Renal cortical epithelial cell (primary cell): ENCODE data around the gene ATXN10. TPM values are rescaled to one million over a fixed set of nuclear protein-coding genes. Genes with fewer than 3 reads are reported as not detected.
A peak's percentile ranks its signal among the peaks of the same experiment; 100 is the strongest.
"Not testable (repeated sequence)": the region's sequence is repeated elsewhere in the genome, so short reads cannot be mapped to it uniquely, and the experiment has no call there.

Experiments
- DNase-seq: peaks from one replicate; pipeline ENCODE4 v3.0.0-alpha.2; 2011; ENCODE audit warnings: low read depth
- total RNA-seq: library from RNA; depleted of rRNA; stranded (reverse); fragments of >200 nt; gene quantifications from 2 replicates; pipeline ENCODE4 v1.2.3, GENCODE V29; 2014

ATXN10 gene
- total RNA-seq, 1 donor from 2014 or later, result 458 TPM

DNA sequence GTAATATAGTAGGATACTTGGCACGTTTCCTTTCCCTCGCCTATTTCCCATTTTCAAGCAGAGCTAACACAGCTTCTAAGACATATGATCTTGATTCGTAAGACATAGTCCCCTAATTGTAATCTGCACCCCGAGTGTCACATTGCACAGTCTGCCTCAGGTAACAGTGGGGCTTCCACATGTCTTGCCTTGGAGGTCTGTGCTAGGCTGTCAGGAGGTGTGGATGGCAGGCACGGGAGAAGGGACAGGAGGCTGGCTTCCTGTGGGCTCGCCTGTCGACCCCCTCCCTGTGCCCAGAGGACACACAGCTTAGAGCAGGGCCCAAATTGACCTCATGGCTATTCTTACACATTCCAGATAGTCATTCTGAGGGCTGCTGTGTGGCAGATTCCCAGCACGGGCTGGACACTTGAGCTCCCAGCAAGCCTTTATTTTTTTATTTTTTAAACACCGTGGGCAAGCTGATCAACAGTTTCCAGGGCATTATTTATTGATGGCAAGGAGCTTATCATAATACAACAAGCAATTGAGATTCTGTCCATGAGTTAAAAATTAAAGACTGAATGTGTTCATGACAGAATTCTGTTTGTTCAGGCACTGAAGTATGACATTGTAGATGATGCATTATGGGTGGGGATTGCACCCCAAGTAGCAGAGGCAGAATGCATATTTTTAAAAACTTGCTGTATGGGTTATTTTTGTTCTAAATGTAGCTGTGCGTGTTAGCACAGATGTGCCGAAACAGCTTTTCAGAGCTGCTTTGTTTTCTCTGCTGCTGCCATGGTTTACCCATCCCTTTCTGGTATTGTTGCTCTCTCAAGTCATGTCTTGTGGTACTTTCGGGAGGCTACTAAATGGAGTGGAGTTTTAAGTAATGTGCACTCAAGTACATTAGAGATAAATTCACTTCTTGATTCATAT, 113.0 kb downstream of the ATXN10 start:
- DNase-seq, result peak; percentile 88

DNA sequence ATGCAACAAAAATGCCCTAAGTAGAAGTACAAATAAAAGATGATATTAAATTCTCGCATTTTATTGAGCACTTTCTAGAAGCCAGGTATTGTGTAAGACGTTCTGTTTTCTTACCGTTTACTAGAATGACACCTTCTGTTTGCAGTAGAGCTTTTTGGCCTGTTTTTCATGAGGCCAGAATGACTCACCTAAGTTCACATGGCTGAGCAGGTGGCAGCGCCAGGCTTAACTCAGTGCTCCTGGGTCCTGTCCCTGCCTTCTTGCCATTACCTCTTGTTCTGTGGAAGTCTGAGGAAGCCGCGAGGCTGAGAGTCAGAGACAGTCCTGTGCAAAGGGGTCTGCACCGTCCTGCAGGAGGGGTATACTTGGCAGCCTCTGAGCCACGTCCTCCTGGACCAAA, 113.8 kb downstream of the ATXN10 start:
- DNase-seq, result peak; percentile 94

GRCh38 chr22:45786726-45787125, 115.1 kb downstream of the ATXN10 start:
- no peak for DNase-seq

DNA sequence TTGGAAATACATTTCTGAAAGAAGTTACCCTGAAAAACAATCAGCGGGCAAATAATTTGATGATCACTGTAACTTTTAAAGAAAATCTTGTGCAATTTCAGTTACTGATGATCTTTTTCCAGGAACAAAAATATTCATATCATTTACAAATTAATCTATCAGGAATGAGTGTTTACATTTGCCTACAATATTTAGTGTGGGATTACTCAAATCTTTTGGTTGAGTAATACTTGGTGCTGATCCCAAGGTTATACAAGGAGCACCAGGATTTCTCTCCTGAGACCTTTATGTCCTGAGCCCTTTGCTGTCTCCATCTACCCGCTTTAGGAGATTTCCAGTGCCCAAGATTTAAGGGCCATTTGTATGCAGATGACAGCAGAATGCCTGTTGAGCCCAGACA, 116.1 kb downstream of the ATXN10 start:
- DNase-seq, result no peak

- no peak for DNase-seq
Measured at GRCh38 chr22:45788522-45788921, 116.9 kb downstream of the ATXN10 start.

DNA sequence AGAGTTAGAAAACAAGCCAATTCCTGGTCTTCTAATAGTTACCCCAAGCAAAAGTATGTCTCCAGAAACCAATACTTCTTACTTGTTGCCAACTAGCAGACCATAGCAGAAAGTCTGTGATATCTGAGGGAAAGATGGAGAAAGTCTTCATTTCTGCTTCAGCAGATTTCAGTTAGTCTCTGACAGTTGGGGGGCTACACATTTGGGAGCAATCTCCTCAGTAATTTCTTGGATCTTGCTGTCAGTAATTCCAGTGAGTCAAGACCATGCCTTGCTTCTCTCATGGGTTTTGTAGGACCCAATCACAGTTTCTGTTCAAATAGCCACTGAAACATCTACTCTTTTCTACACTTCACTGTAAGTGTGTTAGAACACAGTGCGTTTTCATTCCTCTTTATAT, 118.8 kb downstream of the ATXN10 start:
- no peak for DNase-seq

GRCh38 chr22:45793161-45793560, 121.5 kb downstream of the ATXN10 start:
- no peak for DNase-seq

DNA sequence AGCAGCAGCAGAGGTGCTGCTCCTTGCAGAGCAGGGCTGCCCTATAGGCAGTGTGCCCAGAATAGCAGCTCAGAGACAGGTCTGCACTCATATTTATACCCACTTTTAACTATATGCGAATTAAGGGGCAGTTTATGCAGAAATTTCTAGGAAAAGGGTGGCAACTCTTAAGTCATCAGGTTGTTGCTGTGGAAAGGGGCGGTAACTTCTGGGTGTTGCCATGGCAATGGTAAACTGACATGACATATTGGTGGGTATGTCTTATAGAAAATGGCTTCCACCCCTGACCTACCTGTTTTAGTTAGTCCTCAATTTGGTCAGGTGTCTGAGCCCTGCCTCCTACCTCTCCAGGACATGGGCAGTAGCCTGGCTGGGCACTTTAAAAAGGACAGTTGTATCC, 122.3 kb downstream of the ATXN10 start:
- DNase-seq, result no peak

DNA sequence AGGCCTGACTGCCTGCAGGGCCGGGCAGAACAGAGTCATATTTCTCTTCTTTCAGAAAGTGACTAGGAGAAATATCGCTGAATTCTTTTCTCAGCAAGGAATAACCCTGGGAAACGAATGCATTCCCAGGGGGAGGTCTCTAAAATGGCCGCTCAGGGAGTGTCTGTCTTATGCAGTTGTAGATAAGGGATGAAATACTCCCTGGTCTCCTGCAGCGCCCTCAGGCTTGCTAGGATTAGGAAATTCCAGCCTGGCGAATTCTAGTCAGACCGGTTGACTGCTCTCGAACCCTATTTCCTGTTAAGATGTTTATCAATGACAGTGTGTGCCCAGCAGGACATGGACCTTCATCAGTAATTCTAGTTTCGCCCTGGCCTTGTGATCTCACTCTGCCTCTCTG, 124.4 kb downstream of the ATXN10 start:
- not testable (repeated sequence) for DNase-seq

- DNase-seq, result no peak
Measured at GRCh38 chr22:45799291-45799690, 127.7 kb downstream of the ATXN10 start.

DNA sequence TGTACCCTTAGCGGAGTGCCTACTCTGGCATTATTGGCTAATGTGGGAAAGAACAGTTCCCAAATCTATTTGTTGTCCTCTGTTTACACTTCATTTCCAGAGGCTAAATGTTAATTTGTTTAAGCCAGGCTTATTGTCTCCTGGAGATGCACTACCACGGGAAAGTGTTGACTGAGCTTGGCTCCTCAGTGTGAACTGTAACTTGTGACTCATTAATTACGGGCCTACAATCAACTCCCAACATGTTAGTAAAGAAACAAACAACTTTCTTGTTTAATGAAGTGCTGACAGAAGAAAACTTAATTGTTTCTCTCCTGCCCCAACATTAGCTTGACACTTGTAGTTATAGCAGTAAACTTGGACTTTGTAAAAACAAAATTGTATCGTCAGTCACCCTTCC, 130.4 kb downstream of the ATXN10 start:
- peak; percentile 29 for DNase-seq

- no peak for DNase-seq
Measured at GRCh38 chr22:45804319-45804985, 132.8 kb downstream of the ATXN10 start.

DNA sequence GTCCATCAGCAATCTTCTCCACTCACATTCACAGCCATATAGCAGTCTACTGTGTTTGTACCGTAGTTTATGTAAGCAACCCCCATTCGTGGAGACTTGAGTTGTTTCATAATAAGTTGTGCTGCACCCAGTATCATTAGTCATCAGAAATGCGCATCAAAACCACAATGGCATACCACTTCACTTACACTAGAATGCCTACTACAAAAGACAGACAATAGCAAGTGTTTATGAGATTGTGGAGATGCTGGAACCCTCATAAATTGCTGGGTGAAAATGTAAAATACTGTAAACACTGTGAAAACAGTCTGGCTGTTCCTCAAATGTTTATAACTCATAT, 133.3 kb downstream of the ATXN10 start:
- DNase-seq, result peak; percentile 99

GRCh38 chr22:45805413-45805812, 133.8 kb downstream of the ATXN10 start:
- no peak for DNase-seq

DNA sequence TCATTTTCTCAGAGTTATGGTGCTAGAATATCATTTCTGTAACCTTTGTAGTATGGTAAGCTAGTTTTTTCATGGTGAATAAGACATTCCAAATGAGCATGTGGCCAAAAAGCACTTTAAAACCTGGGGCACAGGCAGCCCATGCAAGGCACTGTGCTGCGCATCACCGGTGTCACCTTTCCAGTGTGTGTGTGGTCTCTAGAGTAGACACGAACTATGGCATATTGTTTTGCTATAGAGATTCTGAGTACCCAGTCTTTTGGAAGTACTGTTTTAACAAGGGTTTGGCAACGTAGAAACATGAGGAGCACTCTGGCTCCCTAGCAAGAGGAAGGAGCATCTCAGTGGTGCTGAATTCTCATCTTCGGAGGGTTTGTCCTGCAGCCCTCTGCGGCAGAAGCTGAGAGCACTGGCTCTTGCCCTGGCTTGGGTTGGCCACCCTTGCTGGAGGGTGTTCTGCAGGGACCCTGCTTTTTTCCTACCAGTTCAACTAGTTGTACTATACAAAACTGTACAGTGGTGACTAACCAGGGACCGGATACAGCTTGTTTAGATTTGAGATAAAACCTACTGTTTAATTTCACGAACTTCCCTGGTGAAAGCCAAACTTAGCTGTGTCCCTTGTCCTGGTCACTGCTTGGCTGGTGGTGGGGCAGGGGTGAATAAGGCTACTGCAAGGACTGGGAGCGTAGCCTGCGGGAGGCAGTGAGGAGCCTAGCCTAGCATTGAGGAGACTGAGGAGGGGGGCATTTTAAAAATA, 135.7 kb downstream of the ATXN10 start:
- no peak for DNase-seq

DNA sequence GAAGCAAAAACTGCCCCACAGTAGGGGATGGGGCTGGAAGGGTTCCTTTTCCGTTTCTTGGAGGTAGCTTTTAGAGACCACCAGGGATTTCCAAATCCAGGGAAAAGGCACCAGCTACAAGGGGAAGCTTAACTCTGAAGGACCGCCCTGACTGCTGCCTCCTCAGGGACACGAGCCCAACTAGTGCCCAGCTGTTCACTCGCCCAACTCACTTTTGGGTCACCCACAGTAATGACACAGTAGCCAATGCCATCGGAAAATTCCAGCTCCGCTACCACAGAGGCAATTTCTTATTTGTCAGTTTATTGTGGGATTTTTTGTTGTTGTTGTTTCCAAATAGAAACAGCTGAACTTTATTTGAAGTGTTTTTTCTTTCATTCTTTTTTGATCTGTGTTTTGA, 141.3 kb downstream of the ATXN10 start:
- no peak for DNase-seq

- no peak for DNase-seq
Measured at GRCh38 chr22:45814198-45814597, 142.6 kb downstream of the ATXN10 start.

- DNase-seq, result no peak
Measured at GRCh38 chr22:45816776-45817175, 145.1 kb downstream of the ATXN10 start.

DNA sequence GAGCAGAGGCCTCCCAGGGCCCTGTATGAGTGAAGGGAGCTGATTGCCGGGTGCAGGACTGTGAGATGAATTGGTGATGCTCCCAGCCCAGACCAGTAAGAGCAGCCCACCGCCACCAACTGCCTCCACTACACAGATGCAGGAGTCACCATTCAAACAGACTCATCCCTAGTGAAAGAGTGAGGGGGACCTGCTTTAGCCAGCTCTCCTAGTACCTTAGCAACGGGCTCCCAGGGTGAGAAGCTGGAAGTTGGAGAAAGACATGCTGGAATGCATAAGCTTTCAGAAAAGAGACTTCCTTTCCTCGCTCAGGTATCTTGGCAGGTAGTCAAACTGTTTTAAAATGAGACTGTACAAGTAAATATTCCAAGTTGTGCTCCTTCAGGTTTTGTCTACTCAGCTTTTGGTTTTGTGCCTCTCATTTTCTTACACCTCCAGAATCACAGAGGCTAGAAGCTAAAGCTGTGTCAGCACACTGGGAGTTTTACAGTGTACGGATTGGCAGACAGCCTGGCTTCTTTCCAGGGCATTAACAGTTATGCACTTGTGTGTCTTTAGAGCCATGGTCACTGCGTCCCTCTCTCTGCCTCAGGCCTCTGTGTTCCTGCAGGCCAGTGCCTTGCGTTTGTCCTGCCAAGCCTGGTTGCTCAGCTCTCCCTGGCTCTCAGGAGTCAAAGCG, 146.2 kb downstream of the ATXN10 start:
- peak; percentile 78 for DNase-seq

- DNase-seq, result no peak
Measured at GRCh38 chr22:45818424-45819085, 146.9 kb downstream of the ATXN10 start.

DNA sequence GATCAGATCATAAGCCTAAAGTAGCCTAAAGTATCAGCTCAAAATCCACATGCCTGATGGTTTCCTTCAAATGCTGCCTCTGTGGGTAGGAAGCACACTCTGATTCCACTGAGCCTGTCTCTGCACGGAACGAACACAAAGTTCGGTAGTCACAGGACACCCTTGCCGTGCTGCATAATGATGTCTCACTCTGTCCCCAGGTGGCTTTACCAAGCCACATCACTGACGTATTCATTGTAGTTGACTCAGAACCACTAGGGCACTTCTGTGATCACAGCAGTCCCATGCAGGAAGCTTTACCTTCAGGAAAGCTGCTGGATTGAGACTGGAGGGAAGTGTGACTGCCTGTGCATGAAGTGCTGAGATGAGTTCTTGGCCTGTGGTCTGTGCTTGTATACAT, 147.7 kb downstream of the ATXN10 start:
- DNase-seq, result no peak
